ENCODE measurements around the gene STH.

- TF ChIP-seq POLR2A (IDR thresholded peaks at IDR 0.05) = no peak
- TF ChIP-seq CTCF (IDR thresholded peaks at IDR 0.05) = no peak
These were observed 8.5 kb downstream of the STH start for GRCh38 chr17:46007461-46007965.
